Ecto neural progenitor cell (in vitro differentiated cells): Measurements from ENCODE around the gene CDH4.

Source experiments
- DNase-seq: peaks from one replicate; pipeline ENCODE4 v3.0.0-alpha.2; 2018; ENCODE audit warnings: low spot score

CDH4 gene

GRCh38 chr20:61561111-61561830 is 309.2 kb downstream of the CDH4 start:
- no peak for DNase-seq

- DNase-seq: no peak
These were observed 310.4 kb downstream of the CDH4 start for GRCh38 chr20:61562491-61562890.

GRCh38 chr20:61562897-61563504 is 310.9 kb downstream of the CDH4 start:
- no peak for DNase-seq

- DNase-seq: no peak
These were observed 312.6 kb downstream of the CDH4 start for GRCh38 chr20:61564628-61565027.

GRCh38 chr20:61565791-61566190 is 313.7 kb downstream of the CDH4 start:
- no peak for DNase-seq

- DNase-seq: no peak
These were observed 314.6 kb downstream of the CDH4 start for GRCh38 chr20:61566691-61567090.

- no peak for DNase-seq
These were observed 315.1 kb downstream of the CDH4 start for GRCh38 chr20:61567204-61567603.

GRCh38 chr20:61569825-61570224 is 317.8 kb downstream of the CDH4 start:
- DNase-seq: peak; percentile 58

- no peak for DNase-seq
These were observed 318.7 kb downstream of the CDH4 start for GRCh38 chr20:61570646-61571195.

GRCh38 chr20:61571221-61571620 is 319.2 kb downstream of the CDH4 start:
- DNase-seq: no peak

- DNase-seq: no peak
These were observed 320.1 kb downstream of the CDH4 start for GRCh38 chr20:61571916-61572711.

- no peak for DNase-seq
These were observed 320.7 kb downstream of the CDH4 start for GRCh38 chr20:61572789-61573188.

- DNase-seq: no peak
These were observed 321.6 kb downstream of the CDH4 start for GRCh38 chr20:61573415-61574305.

GRCh38 chr20:61575151-61575937 is 323.3 kb downstream of the CDH4 start:
- no peak for DNase-seq

GRCh38 chr20:61576372-61576771 is 324.3 kb downstream of the CDH4 start:
- DNase-seq: no peak

- DNase-seq: no peak
These were observed 325.0 kb downstream of the CDH4 start for GRCh38 chr20:61577065-61577464.

GRCh38 chr20:61579908-61580307 is 327.8 kb downstream of the CDH4 start:
- DNase-seq: no peak

- no peak for DNase-seq
These were observed 329.1 kb downstream of the CDH4 start for GRCh38 chr20:61580958-61581824.

GRCh38 chr20:61581825-61582188 is 329.7 kb downstream of the CDH4 start:
- DNase-seq: no peak
